ENCODE results near the gene SLC6A6. TPM values are rescaled to one million over a fixed set of nuclear protein-coding genes. Genes with fewer than 3 reads are reported as not detected.
A peak's percentile ranks its signal among the peaks of the same experiment; 100 is the strongest.

SLC6A6 gene
- total RNA-seq, 2 experiments from 2014 or later = 27.8 to 31.2 TPM

- Histone ChIP-seq H3K27me3 (ENCODE audit: control insufficient read depth in 1 of 2, insufficient read depth in 2 of 2, low read length in 2 of 2) (no peaks in the 10 kb centered on the region), H3K36me3 (ENCODE audit: insufficient read depth, low read length) (no peaks in the 10 kb centered on the region), H3K4me1 (ENCODE audit: insufficient read depth, low read length) (no peaks in the 10 kb centered on the region), H3K9me3 (ENCODE audit: control insufficient read depth in 1 of 2, insufficient read depth in 1 of 2, low read length in 2 of 2) (no peaks in the 10 kb centered on the region), H3K27ac (ENCODE audit: low read depth in 1 of 2, low read length in 2 of 2) (no peak overlapping the region), H3K4me3 (ENCODE audit: low read length) (no peak overlapping the region)
- no peak overlapping the region for H3K4me3 Mint-ChIP-seq
- intact Hi-C loops (cut with DNase I, micrococcal nuclease) = no loop called here
- no peaks in the 10 kb centered on the region for H3K36me3 Mint-ChIP-seq (ENCODE audit: low read depth)
- DNase-seq (peak in 2 of 14 experiments; percentile 37), ATAC-seq (ENCODE audit: poor library complexity) (no peak)
- TF ChIP-seq CTCF (IDR thresholded peaks at IDR 0.05) = no peak
- ChIA-PET CTCF (no interaction called here), POLR2A (interaction anchor here (1.0 kb wide), 1 partner anchor 33 kb away, joined by 3 read pairs; no protein-coding TSS in a partner anchor)
- no peaks in the 10 kb centered on the region for H3K27me3 Mint-ChIP-seq
- no peaks in the 10 kb centered on the region for H3K9me3 Mint-ChIP-seq
- H3K27ac Mint-ChIP-seq = no peak overlapping the region
- no peaks in the 10 kb centered on the region for H3K4me1 Mint-ChIP-seq (ENCODE audit: low read depth)
Observed at GRCh38 chr3:14363991-14364390, 38.4 kb upstream of the SLC6A6 start.

- H3K27me3 Mint-ChIP-seq = no peaks in the 10 kb centered on the region
- Histone ChIP-seq H3K36me3 (ENCODE audit: insufficient read depth, low read length) (no peaks in the 10 kb centered on the region), H3K27ac (ENCODE audit: low read depth in 1 of 2, low read length in 2 of 2) (no peak overlapping the region), H3K9me3 (ENCODE audit: control insufficient read depth in 1 of 2, insufficient read depth in 1 of 2, low read length in 2 of 2) (no peaks in the 10 kb centered on the region), H3K27me3 (ENCODE audit: control insufficient read depth in 1 of 2, insufficient read depth in 2 of 2, low read length in 2 of 2) (no peaks in the 10 kb centered on the region), H3K4me3 (ENCODE audit: low read length) (no peak overlapping the region), H3K4me1 (ENCODE audit: insufficient read depth, low read length) (peaks cover under 1% of the 10 kb centered on the region)
- DNase-seq = no peak
- ChIA-PET POLR2A (interaction anchor here (1.0 kb wide), 1 partner anchor 33 kb away, joined by 3 read pairs; no protein-coding TSS in a partner anchor), CTCF (no interaction called here)
- ATAC-seq (ENCODE audit: poor library complexity) = no peak
- no peak overlapping the region for H3K4me3 Mint-ChIP-seq
- H3K9me3 Mint-ChIP-seq = no peaks in the 10 kb centered on the region
- no peak for TF ChIP-seq CTCF (IDR thresholded peaks at IDR 0.05)
- no peaks in the 10 kb centered on the region for H3K4me1 Mint-ChIP-seq (ENCODE audit: low read depth)
- H3K27ac Mint-ChIP-seq = no peak overlapping the region
- H3K36me3 Mint-ChIP-seq (ENCODE audit: low read depth) = no peaks in the 10 kb centered on the region
- intact Hi-C loops (cut with DNase I, micrococcal nuclease) = no loop called here
Observed at GRCh38 chr3:14364580-14365292, 37.7 kb upstream of the SLC6A6 start.

- ATAC-seq (ENCODE audit: poor library complexity) = no peak
- Mint-ChIP-seq H3K27ac (no peak overlapping the region), H3K9me3 (no peaks in the 10 kb centered on the region), H3K4me3 (no peak overlapping the region), H3K36me3 (ENCODE audit: low read depth) (no peaks in the 10 kb centered on the region), H3K27me3 (no peaks in the 10 kb centered on the region), H3K4me1 (ENCODE audit: low read depth) (no peaks in the 10 kb centered on the region)
- no peaks in the 10 kb centered on the region for H3K9me3 ChIP-seq (ENCODE audit: control insufficient read depth in 1 of 2, insufficient read depth in 1 of 2, low read length in 2 of 2)
- no peak overlapping the region for H3K27ac ChIP-seq (ENCODE audit: low read depth in 1 of 2, low read length in 2 of 2)
- H3K4me1 ChIP-seq (ENCODE audit: insufficient read depth, low read length) = peaks cover 8% of the 10 kb centered on the region
- intact Hi-C loops (cut with DNase I, micrococcal nuclease) = no loop called here
- DNase-seq = peak in 1 of 14 experiments; percentile 38
- no peaks in the 10 kb centered on the region for H3K27me3 ChIP-seq (ENCODE audit: control insufficient read depth in 1 of 2, insufficient read depth in 2 of 2, low read length in 2 of 2)
- POLR2A ChIA-PET = no interaction called here
- CTCF ChIA-PET = interaction anchor here (0.5 kb wide), 1 partner anchor 474 kb away, joined by 4 read pairs; no protein-coding TSS in a partner anchor
- no peak for TF ChIP-seq CTCF (IDR thresholded peaks at IDR 0.05)
- no peaks in the 10 kb centered on the region for H3K36me3 ChIP-seq (ENCODE audit: insufficient read depth, low read length)
- H3K4me3 ChIP-seq (ENCODE audit: low read length) = no peak overlapping the region
Observed at GRCh38 chr3:14366248-14366647, 36.2 kb upstream of the SLC6A6 start.

Data from CD4-positive, alpha-beta T cell (primary cell).